ENCODE measurements around the gene PGGHG.

The PGGHG gene

DNA sequence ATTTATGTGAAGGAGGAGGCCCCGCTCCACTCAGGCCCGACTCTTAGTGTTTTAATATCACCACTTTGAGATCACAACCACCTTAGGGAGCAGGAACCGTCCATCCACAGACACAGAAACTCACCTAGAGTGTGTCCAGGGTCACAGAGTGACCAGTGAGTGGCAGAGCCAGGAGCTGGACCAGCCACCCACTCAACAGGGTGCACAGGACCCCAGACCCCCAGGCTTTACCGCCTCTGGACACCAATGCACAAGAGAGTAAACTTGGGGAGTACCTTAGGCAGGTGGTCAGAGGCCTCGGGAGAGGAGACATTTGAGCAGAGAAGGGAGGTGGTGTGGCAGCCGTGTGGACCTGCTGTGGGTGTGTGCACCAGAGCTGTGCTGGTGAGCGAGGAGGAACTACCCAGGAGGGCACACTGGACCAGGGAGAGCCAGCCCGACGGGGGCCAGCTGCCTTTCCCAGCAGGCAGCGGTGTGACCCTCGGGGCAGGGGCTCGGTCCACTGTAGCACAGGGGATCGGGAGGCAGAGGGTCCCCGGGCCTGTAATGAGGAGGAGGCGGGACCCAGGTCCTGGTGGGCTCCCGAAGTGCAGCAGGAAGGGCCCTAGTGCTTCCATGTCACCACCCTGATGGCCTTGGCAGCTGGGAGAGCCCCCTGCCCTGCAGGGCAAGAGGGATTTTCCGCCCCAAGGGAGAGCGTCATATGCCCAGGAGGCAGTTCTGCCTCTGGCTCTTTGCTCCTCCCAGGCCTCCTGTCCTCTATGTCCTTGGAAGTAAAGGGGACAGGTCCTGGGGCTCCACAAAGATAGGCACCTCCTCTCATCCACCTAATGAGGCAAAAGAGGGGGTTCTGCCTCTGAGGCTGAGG lies 18.2 kb upstream of the PGGHG start:
- no peak for DNase-seq

DNA sequence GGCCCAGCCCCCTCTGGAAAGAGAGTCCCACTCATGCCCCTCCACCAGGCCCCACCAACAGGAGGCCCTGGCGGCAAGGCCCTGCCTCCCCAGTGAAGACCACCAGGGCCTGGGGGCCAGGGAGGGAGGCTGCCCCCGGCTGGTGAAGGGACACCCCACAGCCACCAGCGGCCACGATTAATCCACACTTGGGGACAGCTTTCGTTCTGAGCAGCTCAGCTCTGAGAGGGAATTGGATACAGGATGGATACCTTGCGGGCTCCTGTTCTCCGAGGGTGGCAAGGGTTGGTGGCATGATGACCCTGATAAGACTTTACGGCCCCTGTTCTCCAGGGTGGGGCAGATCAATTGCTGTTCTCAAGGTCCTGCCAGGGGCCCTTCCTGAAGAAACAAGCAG lies 17.6 kb upstream of the PGGHG start:
- no peak for DNase-seq

DNA sequence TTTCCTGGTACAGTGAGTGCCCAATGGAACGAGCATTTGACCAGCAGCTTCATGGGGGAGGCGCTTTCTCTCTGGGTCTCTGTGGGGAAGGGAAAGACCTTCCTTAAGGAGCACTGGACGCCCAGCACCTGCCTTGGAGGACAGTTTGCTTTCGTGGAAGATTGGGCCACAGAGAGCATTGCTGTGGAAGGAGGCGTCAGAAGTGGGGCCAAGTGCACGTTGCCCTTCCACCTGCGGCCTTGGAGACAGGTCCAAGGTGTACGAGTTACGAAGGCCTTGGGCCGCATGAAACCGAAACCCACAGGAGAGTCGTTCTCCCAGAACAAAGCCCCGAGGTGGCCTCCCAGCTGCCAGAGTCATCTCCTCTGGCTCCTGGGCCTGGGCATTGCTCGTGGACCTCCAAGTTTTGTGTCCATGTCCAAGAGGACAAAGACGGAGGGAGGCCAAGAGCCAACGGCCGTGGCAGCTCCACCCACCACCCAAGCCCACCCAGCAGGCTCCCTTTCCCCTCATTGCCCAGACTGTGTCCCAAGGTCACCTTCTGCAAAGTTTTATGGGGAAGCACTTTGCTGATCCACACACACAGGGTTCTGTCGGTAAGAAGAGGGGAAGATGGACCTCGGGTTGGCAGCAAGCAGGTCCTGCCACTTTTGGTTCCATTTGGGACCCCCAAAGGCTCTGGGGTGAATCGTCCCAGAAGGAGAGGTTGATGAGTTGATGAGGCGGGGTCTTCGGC lies 16.6 kb upstream of the PGGHG start:
- no peak for DNase-seq

DNA sequence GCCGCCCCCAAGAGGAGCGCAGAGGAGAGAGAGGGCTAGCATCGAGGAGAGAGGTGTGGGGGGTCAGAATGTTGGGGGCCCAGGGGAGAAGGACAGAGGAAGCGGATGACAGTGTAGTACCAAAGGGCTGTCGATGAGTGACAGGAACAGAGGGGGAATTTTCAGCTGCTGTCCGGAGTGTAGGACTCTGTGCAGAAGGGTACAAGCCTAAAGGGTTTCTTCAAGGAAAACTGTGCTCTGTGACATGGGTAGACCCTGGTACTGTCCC lies 16.1 kb upstream of the PGGHG start:
- DNase-seq: no peak

DNA sequence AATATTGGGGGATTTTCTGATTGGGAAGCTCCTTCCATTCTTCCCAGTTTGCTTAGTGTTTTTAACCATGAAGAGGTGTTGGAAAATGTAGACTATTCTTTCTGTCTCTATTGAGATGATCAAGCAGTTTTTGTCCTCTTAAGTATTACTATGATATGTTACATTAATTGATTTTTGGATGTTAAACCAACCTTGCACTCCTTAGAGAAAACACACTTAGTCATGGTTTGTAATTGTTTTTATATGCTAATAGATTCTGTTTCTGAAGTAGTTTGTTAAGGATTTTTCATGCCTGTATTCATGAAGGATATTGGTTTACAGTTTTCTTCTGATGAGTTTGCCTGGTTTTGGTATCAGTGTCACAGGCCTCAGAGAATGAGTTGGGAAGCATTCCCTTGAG lies 12.7 kb upstream of the PGGHG start:
- DNase-seq: no peak

DNA sequence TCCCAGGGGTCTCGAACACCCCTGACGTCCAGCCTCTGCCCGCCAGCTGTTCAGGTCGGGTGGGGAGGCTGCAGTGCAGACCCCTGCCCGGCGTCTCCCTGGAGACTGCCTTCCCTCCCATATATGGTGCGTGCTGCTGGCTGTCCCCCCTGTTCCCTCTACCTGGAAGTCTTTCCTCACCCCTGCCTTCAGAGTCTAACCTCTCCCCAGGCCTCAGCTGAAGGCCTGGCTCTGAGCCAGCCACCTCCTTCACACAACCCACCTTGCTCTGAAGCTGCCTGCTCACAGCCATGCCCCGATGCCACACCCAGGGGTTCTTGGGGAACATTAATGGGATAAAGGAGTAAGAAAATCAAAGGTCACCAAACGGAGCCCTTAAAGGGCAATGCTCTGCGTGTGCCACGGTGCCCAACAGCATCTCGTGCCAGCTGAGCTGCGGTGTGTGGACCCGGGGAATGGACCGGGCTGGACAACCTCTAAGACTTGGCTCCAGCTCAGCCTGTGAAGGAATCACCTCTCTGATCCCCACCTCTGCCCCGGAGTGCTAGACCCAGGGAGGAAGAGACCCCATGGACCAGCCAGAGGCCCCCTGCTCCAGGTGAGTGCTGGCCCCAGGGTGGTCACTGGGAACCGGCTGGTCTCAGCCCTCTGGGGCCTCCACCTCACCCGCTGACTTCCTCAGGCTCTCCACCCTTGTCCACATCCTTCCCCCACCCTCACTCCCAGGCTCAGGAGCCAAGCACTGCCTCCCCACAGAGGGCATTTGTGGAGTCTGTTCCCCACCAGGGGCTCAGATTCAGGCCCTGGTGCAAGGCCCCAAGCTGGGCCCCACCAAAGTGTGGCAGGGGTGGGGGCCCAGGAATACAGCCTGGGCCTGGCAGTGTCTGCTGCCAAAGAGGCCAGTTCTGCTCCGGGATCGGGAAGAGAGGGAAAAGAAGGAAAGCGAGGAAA lies 10.7 kb upstream of the PGGHG start, which contains the start of gene NLRP6:
Gene NLRP6 (plus strand): TSS at position 407 of the 951 bp plus-strand sequence. CDS start 163 bp downstream, at position 570.
- no peak for DNase-seq

DNA sequence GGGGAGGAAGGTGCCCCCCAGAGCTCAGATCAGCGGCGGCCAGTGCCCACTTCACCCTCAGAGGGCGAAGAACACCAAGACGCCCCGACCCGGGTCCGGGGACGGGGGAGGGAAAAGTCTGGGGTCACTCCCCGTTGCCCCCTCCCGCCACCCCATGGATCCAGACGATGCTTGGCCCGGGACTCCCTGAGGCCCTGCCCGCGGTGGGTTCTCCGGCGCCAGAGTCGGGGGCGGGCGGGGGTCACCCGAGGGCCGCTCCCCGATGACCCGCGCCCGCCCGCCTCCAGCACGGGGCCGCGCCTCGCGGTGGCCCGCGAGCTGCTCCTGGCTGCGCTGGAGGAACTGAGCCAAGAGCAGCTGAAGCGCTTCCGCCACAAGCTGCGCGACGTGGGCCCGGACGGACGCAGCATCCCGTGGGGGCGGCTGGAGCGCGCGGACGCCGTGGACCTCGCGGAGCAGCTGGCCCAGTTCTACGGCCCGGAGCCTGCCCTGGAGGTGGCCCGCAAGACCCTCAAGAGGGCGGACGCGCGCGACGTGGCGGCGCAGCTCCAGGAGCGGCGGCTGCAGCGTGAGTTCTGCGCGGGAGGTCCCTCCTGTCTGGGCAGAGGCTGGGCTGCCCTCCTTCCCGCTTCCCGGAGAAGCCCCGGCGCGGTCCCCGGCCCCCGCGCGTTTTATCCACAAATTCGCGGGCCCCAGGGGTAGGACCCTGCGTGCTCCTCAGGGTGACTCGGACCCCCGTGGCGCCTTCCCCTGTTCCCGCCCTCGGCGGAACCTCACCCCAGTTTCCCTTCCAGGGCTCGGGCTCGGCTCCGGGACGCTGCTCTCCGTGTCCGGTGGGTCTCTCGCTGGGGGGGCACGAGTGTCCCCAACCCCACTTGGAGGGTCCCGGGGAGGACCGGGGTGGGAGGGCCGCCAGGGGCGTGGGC lies 9.6 kb upstream of the PGGHG start:
- no peak for DNase-seq

DNA sequence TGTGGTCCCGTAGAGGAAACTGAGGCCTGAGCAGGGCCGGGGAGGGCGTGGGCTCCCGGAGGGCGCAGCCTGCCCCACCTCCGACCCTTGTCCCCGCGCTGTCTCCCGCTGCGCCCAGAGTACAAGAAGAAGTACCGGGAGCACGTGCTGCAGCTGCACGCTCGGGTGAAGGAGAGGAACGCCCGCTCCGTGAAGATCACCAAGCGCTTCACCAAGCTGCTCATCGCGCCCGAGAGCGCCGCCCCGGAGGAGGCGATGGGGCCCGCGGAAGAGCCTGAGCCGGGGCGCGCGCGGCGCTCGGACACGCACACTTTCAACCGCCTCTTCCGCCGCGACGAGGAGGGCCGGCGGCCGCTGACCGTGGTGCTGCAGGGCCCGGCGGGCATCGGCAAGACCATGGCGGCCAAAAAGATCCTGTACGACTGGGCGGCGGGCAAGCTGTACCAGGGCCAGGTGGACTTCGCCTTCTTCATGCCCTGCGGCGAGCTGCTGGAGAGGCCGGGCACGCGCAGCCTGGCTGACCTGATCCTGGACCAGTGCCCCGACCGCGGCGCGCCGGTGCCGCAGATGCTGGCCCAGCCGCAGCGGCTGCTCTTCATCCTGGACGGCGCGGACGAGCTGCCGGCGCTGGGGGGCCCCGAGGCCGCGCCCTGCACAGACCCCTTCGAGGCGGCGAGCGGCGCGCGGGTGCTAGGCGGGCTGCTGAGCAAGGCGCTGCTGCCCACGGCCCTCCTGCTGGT lies 8.8 kb upstream of the PGGHG start:
- DNase-seq: no peak

DNA sequence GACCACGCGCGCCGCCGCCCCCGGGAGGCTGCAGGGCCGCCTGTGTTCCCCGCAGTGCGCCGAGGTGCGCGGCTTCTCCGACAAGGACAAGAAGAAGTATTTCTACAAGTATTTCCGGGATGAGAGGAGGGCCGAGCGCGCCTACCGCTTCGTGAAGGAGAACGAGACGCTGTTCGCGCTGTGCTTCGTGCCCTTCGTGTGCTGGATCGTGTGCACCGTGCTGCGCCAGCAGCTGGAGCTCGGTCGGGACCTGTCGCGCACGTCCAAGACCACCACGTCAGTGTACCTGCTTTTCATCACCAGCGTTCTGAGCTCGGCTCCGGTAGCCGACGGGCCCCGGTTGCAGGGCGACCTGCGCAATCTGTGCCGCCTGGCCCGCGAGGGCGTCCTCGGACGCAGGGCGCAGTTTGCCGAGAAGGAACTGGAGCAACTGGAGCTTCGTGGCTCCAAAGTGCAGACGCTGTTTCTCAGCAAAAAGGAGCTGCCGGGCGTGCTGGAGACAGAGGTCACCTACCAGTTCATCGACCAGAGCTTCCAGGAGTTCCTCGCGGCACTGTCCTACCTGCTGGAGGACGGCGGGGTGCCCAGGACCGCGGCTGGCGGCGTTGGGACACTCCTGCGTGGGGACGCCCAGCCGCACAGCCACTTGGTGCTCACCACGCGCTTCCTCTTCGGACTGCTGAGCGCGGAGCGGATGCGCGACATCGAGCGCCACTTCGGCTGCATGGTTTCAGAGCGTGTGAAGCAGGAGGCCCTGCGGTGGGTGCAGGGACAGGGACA lies 8.0 kb upstream of the PGGHG start:
- DNase-seq: no peak

DNA sequence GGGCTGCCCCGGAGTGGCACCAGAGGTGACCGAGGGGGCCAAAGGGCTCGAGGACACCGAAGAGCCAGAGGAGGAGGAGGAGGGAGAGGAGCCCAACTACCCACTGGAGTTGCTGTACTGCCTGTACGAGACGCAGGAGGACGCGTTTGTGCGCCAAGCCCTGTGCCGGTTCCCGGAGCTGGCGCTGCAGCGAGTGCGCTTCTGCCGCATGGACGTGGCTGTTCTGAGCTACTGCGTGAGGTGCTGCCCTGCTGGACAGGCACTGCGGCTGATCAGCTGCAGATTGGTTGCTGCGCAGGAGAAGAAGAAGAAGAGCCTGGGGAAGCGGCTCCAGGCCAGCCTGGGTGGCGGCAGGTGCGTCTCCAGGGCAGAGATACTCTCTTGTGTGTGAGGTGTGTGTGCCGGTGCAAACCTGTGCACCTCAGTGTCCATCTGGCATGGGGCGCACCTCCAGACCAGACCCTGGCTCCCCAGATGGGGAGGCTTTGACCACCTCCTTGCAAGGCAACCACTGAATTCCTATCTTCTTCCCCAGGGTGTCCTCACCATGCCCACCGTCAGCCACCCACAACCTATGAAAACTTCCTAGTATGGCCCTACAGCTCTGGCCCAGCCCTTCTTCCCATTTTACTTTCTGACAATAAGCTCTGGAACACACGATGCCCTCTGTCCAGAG lies 7.3 kb upstream of the PGGHG start:
- DNase-seq: no peak

DNA sequence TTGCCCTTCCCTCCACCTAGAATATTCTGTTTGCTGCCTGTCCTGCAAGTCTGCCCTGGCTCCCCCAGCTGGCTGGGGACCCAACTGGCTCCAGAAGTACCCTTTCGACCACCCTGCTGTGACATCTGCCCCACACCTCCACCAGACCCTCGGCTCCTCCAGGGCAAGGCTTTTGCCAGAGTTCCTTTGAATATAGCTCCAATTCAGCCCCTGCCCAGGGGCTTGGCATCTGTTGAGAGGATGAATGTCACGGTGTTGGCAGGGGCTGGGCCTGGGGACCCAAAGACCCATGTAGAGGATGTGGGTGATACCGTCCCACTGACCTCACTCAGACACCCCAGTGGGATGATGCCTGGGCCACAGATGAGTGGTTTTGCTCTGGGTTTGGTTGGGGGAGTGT lies 6.8 kb upstream of the PGGHG start:
- DNase-seq: no peak

DNA sequence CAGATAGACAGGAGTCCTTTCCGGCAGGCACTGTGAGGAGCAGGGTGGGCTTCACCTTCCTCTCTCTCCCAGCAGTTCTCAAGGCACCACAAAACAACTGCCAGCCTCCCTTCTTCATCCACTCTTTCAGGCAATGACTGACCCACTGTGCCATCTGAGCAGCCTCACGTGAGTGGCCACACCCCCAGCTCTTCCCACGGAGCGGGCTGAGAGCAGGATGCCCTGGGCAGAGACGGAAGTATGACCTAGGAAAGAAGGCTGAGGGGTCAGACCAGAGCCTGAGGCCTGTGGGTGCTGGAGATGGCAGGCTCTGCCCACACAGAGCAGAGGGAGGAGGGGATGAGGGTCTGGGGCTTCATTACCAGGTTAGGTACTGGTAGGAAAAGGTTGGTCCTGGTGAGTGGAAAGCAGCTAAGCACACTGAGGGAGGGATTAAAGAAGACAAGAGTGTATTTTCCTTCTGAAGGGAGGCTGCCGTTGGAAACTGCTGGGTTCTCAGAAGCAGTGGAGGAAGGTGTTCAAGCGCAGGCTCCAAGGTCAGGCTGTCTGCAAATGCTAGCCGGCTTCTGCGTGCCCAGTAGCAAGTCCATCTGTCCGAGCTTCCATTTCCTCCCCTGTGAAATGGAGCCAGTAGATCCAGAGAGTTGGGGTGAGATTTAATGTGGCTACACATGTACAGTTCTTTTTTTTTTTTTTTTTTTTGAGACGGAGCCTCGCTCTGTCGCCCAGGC lies 6.1 kb upstream of the PGGHG start:
- no peak for DNase-seq

DNA sequence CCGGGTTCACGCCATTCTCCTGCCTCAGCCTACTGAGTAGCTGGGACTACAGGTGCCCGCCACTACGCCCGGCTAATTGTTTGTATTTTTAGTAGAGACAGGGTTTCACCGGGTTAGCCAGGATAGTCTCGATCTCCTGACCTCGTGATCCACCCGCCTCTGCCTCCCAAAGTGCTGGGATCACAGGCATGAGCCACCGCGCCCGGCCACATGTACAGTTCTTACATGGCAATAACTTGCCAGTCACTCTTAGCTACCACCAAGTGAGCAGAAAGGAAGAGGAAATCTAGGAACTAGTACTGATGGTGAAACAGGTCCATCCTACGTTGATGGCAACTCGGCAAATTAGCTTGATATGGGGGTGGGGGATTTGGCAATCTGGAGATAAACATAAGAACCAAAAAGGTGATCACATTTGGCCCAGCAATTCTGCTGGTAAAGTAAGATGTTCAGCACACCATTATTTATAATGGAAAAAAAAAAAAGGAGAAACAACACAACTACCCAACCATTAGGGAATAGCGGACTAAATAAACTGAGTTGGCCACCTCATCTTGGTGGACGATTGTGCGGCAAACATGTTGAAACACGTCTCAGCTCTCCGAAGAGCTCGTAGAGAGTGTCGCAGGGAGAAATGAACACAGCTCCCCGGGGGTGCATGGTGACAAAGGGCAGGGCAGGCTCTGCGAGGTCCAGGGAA lies 5.4 kb upstream of the PGGHG start:
- no peak for DNase-seq

DNA sequence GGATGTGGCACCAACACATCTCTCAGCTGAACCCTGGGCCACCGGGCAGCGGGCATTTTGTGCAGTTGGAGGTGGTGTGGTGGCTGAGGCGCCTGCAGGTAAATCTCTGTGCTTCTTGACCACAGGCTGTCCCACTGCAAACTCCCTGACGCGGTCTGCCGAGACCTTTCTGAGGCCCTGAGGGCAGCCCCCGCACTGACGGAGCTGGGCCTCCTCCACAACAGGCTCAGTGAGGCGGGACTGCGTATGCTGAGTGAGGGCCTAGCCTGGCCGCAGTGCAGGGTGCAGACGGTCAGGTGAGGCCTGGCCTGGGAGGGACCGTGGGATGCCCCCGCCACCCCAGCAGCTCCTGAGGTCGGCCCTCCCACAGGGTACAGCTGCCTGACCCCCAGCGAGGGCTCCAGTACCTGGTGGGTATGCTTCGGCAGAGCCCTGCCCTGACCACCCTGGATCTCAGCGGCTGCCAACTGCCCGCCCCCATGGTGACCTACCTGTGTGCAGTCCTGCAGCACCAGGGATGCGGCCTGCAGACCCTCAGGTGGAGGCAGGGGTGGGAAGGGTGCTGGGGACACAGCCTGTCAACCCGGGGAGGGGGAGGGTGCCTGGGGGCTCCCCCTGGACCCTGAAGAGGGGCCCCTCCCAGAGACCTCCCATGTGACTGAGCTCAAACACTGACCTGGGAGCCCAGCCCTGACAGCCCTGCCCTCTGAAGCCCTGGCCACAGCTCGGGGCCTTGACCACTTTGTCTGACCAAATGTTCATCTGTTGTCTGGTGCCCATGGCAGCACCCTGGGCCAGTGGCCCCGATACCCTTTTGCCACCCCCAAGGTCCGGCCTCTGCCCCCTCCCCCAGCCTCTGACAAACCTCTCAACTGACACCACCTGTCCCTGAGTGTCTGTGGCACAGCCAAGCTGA lies 4.6 kb upstream of the PGGHG start:
- no peak for DNase-seq

DNA sequence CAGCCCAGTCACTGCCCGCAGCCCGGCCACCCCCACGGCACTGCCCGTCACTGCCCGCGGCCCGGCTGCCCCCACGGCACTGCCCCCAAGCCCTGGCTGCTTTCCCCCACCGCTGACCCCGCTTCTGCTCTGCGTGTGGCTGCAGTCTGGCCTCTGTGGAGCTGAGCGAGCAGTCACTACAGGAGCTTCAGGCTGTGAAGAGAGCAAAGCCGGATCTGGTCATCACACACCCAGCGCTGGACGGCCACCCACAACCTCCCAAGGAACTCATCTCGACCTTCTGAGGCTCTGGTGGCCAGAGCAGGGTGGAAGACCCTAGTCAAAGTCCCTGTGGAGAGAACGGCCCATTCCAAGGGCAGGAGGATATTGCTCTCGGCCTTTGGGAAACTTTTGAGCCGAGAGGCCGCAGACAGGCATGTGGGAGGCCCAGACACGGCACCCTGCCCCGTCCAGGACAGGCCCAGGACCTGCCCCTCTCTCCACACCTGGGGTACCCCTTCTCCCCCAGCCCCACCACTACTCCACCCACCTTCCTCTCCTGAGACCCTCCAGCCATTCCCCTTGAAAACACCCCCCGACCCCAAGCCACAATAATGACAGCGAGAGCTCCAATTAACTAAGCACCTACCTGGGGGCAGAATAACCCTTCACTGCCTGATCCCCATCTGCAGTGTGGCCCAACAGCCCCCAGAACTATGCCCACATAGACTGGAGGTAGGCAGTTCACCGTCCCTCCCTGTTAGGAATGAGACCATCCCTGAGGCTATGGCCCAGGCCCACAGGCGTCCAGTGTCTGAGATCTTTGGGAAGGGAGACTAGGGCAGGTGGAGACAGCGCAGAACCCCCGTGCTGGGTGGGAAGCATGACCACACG lies 3.7 kb upstream of the PGGHG start:
- DNase-seq: no peak

DNA sequence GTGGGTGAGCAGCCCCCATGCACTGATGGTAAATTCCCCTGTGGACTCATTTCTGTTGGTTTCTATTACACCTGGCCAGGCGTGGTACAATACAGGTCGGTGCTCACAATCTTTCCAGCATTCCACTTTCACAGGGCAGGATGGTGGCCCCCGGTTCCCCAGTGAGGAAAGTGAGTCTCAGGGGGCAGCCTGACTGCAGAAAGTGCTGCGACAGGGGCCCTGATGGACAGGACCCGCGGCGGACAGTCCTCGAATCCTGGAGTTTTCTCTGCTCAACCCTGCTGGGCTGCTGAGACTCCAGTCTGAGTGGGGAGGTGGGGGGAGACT lies 3.1 kb upstream of the PGGHG start:
- DNase-seq: no peak

Measured in NCI-H1417 (cell line).